Neural crest cell (in vitro differentiated cells): Measurements from ENCODE around the gene GRIP2. TPM values are rescaled to one million over a fixed set of nuclear protein-coding genes. Genes with fewer than 3 reads are reported as not detected.

Experiments
- DNase-seq: peaks from one replicate; pipeline ENCODE4 v3.0.0; 2021; ENCODE audit warnings: low read depth, mixed read lengths, low spot score
- H3K27ac Mint-ChIP-seq: one replicate; pipeline ENCODE4 v1.8.0; 2021; ENCODE audit warnings: mild to moderate bottlenecking, mixed read lengths; ENCODE audit not compliant: unreplicated experiment
- H3K27me3 Mint-ChIP-seq: 2 replicates; pipeline ENCODE4 v1.8.0; 2021; ENCODE audit warnings: low read depth, mild to moderate bottlenecking, mixed read lengths
- H3K36me3 Mint-ChIP-seq: 2 replicates; pipeline ENCODE4 v1.8.0; 2021; ENCODE audit warnings: low read depth, mild to moderate bottlenecking, mixed read lengths
- H3K4me1 Mint-ChIP-seq: 2 replicates; pipeline ENCODE4 v1.8.0; 2021; ENCODE audit warnings: mixed read lengths
- H3K4me3 Mint-ChIP-seq: one replicate; pipeline ENCODE4 v1.8.0; 2021; ENCODE audit warnings: mild to moderate bottlenecking, mixed read lengths
- H3K9me3 Mint-ChIP-seq: 2 replicates; pipeline ENCODE4 v1.8.0; 2021; ENCODE audit warnings: mixed read lengths
- CTCF ChIP-seq: fragments of 200-600 bp; sonication (generic); conservative IDR thresholded peaks from 2 replicates; pipeline ENCODE4 v1.5.0; 2021; ENCODE audit warnings: antibody characterized with exemption, mild to moderate bottlenecking
- total RNA-seq: library from RNA; stranded (reverse); gene quantifications from 2 replicates; pipeline ENCODE4 v1.2.1, GENCODE V29; 2021

The GRIP2 gene
- total RNA-seq, 1 donor from 2014 or later, result 3.2 TPM

GRCh38 chr3:14565868-14566588, 25.9 kb upstream of the GRIP2 start:
- Mint-ChIP-seq H3K4me3 (peak overlapping the region; percentile 48), H3K27me3 (no peaks in the 10 kb centered on the region), H3K4me1 (peaks cover 56% of the 10 kb centered on the region), H3K36me3 (no peaks in the 10 kb centered on the region), H3K27ac (peak overlapping the region; percentile 65), H3K9me3 (no peaks in the 10 kb centered on the region)
- no peak for TF ChIP-seq CTCF
- no peak for DNase-seq

GRCh38 chr3:14564741-14565140, 24.6 kb upstream of the GRIP2 start:
- no peak overlapping the region for H3K4me3 Mint-ChIP-seq
- peak overlapping the region; percentile 70 for H3K27ac Mint-ChIP-seq
- DNase-seq, result no peak
- H3K27me3 Mint-ChIP-seq, result no peaks in the 10 kb centered on the region
- H3K9me3 Mint-ChIP-seq, result no peaks in the 10 kb centered on the region
- TF ChIP-seq CTCF, result no peak
- no peaks in the 10 kb centered on the region for H3K36me3 Mint-ChIP-seq
- H3K4me1 Mint-ChIP-seq, result peaks cover 51% of the 10 kb centered on the region

DNA sequence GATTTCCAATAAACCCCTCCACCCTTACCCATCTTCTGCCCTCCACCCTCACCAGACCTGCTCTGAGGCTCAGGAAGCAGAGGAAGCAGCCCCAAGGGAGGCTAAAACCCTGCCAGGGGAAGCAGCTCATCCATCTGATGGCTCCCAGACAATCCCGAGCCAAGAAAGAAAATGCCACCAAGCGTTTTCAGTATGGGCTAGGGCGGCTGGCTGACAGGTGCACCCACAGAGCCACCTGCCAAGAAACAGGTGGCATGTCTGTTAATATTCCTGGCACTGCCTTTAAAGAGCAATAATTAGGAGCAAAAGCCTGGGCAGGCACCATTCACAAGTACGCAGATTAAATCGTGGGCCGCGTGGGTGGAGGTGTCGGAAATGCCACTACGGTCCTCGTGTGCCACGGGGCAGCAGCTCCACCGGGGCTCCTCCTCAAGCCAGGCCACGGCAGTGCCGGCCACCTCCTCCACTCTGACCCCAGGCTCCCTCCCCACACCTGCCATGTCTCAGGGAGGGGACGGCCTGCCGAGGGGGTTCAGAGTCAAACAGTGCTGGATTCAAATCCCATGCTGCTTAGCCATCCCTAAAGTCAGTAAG, 23.9 kb upstream of the GRIP2 start:
- Mint-ChIP-seq H3K4me3 (no peak overlapping the region), H3K27me3 (no peaks in the 10 kb centered on the region), H3K36me3 (no peaks in the 10 kb centered on the region), H3K4me1 (peaks cover 50% of the 10 kb centered on the region), H3K27ac (no peak overlapping the region), H3K9me3 (no peaks in the 10 kb centered on the region)
- no peak for TF ChIP-seq CTCF
- DNase-seq, result no peak

- H3K4me3 Mint-ChIP-seq, result no peak overlapping the region
- no peak for DNase-seq
- no peaks in the 10 kb centered on the region for H3K36me3 Mint-ChIP-seq
- H3K27ac Mint-ChIP-seq, result no peak overlapping the region
- no peaks in the 10 kb centered on the region for H3K9me3 Mint-ChIP-seq
- H3K4me1 Mint-ChIP-seq, result peaks cover 50% of the 10 kb centered on the region
- no peaks in the 10 kb centered on the region for H3K27me3 Mint-ChIP-seq
- no peak for TF ChIP-seq CTCF
Observed at GRCh38 chr3:14562121-14562890, 22.2 kb upstream of the GRIP2 start.

DNA sequence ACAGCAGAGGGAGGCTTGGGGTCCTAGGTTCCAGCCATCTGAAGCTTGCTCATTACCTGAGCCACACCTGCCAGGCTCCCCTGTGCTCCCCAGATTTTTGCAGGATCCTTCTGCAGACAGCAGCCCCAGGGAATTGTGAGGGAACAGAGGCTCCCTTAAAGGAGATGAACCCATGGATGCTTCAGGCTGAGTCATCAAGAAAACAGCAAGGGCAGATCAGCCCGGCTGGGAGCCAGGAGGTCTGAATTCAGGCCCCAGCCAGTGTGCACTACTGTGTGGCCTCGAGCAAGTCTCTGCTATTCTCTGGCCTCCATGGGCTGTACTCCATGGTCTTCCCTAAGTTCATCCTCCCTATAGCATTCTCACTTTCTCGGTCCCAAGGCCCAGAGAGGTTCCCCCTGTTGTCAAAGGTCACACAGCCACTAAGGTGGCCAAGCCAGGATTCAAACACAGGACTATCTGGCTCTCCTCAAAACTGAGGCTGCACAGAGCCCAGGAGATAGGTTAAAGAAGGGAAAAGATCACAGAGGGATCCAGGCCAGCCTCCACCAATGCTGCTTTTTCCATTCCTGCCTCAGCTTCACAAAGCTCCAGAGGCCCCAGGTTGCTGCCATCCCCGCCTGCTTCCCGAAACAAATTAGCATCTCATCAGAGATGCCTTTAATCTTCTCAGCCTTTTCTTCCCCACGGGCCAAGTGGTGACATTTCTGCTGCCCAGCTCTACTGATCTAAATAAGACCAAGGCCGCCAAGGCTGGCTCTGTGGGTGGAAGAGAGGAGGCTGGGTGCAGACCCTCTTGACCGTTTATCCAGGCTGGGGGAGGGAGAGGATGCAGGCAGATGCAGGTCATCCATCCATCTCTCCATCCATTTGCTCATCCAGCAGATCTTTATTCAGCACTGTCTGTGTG, 21.2 kb upstream of the GRIP2 start:
- Mint-ChIP-seq H3K9me3 (no peaks in the 10 kb centered on the region), H3K4me3 (no peak overlapping the region), H3K36me3 (no peaks in the 10 kb centered on the region), H3K27me3 (no peaks in the 10 kb centered on the region), H3K4me1 (peaks cover 45% of the 10 kb centered on the region), H3K27ac (no peak overlapping the region)
- no peak for DNase-seq
- no peak for TF ChIP-seq CTCF
